ENCODE results near the gene DUSP15. TPM values are rescaled to one million over a fixed set of nuclear protein-coding genes. Genes with fewer than 3 reads are reported as not detected.
"Not testable (repeated sequence)": the region's sequence is repeated elsewhere in the genome, so short reads cannot be mapped to it uniquely, and the experiment has no call there.

Gene DUSP15
- total RNA-seq, 1 donor from 2014 or later = 8.4 TPM

DNA sequence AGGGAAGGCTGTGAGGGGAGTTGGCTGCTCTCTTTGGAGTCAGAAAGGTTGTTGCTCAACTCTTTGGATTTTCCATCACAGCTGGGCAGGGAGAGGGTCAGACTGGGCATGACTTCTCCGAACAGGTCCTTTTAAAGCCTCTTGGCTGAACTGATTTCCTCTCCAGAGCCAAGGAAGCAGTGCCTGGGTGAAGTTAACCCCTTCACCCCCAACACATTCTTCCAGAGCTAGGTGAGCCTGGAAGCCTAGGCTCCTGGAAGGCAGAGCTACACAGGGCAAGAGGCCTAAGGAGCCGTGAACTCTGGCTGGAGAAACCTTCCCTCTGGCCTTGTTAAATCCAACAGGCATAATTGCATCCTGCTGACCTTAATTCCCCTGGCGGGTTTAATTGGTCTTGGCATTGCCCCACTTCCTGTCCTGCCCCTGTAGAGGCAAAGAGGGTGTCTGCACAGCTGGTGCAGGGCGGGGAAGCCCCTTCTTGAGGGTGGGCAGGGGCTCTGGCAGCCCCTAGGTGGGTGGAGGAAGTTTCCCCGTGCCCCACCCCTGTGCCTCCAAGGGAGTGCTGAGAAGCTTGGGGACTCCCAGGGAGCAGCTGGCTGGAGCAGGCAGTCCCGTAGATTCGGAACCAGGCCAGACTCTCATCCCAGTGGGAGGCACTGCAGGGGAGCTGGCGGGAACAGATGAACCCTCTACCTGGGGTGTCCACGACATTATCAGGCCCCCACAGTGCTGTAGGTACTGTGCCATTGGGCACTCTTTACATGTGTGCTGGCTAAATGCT, 54.7 kb downstream of the DUSP15 start:
- no peak for DNase-seq (ENCODE audit: low spot score in 2 of 2, unreplicated experiment in 2 of 2)
- no peak overlapping the region for H3K4me3 Mint-ChIP-seq
- no peak overlapping the region for H3K27ac Mint-ChIP-seq

GRCh38 chr20:31814142-31814541, 56.2 kb downstream of the DUSP15 start:
- H3K36me3 Mint-ChIP-seq; H3K4me1 Mint-ChIP-seq; H3K27ac Mint-ChIP-seq; H3K4me3 Mint-ChIP-seq; DNase-seq (ENCODE audit: low spot score in 2 of 2, unreplicated experiment in 2 of 2); H3K9me3 Mint-ChIP-seq; H3K27me3 Mint-ChIP-seq (ENCODE audit: low read depth): not testable (repeated sequence)

More for the DNA sequence above, 54.7 kb downstream of the DUSP15 start:
- Mint-ChIP-seq H3K27me3 (ENCODE audit: low read depth) (no peaks in the 10 kb centered on the region), H3K4me1 (peaks cover 5% of the 10 kb centered on the region), H3K9me3 (no peaks in the 10 kb centered on the region), H3K36me3 (no peaks in the 10 kb centered on the region)
- no peak for TF ChIP-seq CTCF (IDR thresholded peaks at IDR 0.05; ENCODE audit: unreplicated experiment)

GRCh38 chr20:31813611-31814010, 56.7 kb downstream of the DUSP15 start:
- DNase-seq (ENCODE audit: low spot score in 2 of 2, unreplicated experiment in 2 of 2) = no peak
- Mint-ChIP-seq H3K36me3 (no peaks in the 10 kb centered on the region), H3K4me3 (no peak overlapping the region), H3K4me1 (peaks cover 5% of the 10 kb centered on the region), H3K9me3 (no peaks in the 10 kb centered on the region), H3K27me3 (ENCODE audit: low read depth) (no peaks in the 10 kb centered on the region), H3K27ac (no peak overlapping the region)
- no peak for TF ChIP-seq CTCF (IDR thresholded peaks at IDR 0.05; ENCODE audit: unreplicated experiment)

- peaks cover 5% of the 10 kb centered on the region for H3K4me1 Mint-ChIP-seq
- no peaks in the 10 kb centered on the region for H3K27me3 Mint-ChIP-seq (ENCODE audit: low read depth)
- no peaks in the 10 kb centered on the region for H3K36me3 Mint-ChIP-seq
- no peaks in the 10 kb centered on the region for H3K9me3 Mint-ChIP-seq
- no peak for DNase-seq (ENCODE audit: low spot score in 2 of 2, unreplicated experiment in 2 of 2)
- no peak for TF ChIP-seq CTCF (IDR thresholded peaks at IDR 0.05; ENCODE audit: unreplicated experiment)
- H3K4me3 Mint-ChIP-seq = no peak overlapping the region
- H3K27ac Mint-ChIP-seq = no peak overlapping the region
Measured at GRCh38 chr20:31811796-31812728, 58.3 kb downstream of the DUSP15 start.

DNA sequence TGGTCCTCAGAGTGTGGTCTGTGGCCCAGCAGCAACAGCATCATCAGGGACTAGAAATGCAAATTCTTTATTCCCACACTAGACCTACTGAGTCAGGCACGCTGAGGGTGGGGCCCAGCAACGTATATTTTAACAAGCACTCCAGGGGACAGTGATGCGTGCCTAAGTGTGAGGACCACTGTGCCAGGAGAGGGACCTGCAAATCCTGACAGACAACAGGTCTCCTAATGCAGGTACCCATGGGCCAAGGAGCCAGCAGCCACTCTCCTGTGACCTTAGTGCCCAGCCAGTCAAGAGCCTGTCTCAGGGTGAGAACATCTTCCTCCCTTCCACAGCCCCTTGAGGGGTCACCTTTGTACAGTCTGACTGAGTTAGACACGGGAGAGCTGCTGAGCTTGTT, 59.1 kb downstream of the DUSP15 start:
- H3K27me3 Mint-ChIP-seq (ENCODE audit: low read depth) = no peaks in the 10 kb centered on the region
- peaks cover 5% of the 10 kb centered on the region for H3K4me1 Mint-ChIP-seq
- DNase-seq (ENCODE audit: low spot score in 2 of 2, unreplicated experiment in 2 of 2) = no peak
- H3K36me3 Mint-ChIP-seq = no peaks in the 10 kb centered on the region
- H3K27ac Mint-ChIP-seq = no peak overlapping the region
- H3K4me3 Mint-ChIP-seq = no peak overlapping the region
- no peak for TF ChIP-seq CTCF (IDR thresholded peaks at IDR 0.05; ENCODE audit: unreplicated experiment)
- no peaks in the 10 kb centered on the region for H3K9me3 Mint-ChIP-seq

Other genes with a start within 250 kb of the DUSP15 start
- 0.34 TPM in 1 of 3 replicates, not detected in the others for gene COX4I2, start 232.6 kb downstream of the DUSP15 start, total RNA-seq
- 63.2 to 66.6 TPM (median 64.8 TPM) in 3 replicates for gene BCL2L1, start 147.7 kb downstream of the DUSP15 start, total RNA-seq
- gene TPX2, start 131.2 kb downstream of the DUSP15 start, total RNA-seq = 36.6 to 39.0 TPM (median 37.5 TPM) in 3 replicates
- gene MYLK2, start 51.2 kb downstream of the DUSP15 start, total RNA-seq = 0.27 to 0.49 TPM (median 0.38 TPM) in 3 replicates
- gene FOXS1, start 24.9 kb downstream of the DUSP15 start, total RNA-seq = 1.9 to 2.5 TPM (median 2.1 TPM) in 3 replicates
- 0.52 to 0.86 TPM (median 0.67 TPM) in 3 replicates for gene TTLL9, start 107 bp upstream of the DUSP15 start, total RNA-seq
- 16.2 to 17.9 TPM (median 16.3 TPM) in 3 replicates for gene PDRG1, start 81.5 kb upstream of the DUSP15 start, total RNA-seq
- 0.25 to 0.32 TPM (median 0.29 TPM) in 3 replicates for gene XKR7, start 97.6 kb upstream of the DUSP15 start, total RNA-seq
- 0.16 to 0.38 TPM in 2 of 3 replicates, not detected in the other for gene CCM2L, start 139.9 kb upstream of the DUSP15 start, total RNA-seq
- not detected in 3 replicates for gene HCK, start 181.7 kb upstream of the DUSP15 start, total RNA-seq
- gene TM9SF4, start 239.2 kb upstream of the DUSP15 start, total RNA-seq = 77.8 to 82.2 TPM (median 80.2 TPM) in 3 replicates

All from mesothelial cell of epicardium (in vitro differentiated cells).